WTC11 (cell line): Measurements from ENCODE around the gene TOM1L2. TPM values are rescaled to one million over a fixed set of nuclear protein-coding genes. Genes with fewer than 3 reads are reported as not detected.

Experiments
- ATAC-seq: fragments of 200-7000 bp; cut with Tn5 transposase; 2 replicates; pipeline ENCODE4 v1.10.0; 2021; ENCODE audit warnings: mild to moderate bottlenecking, moderate library complexity
- CTCF ChIA-PET: fragments of 300-600 bp; sonication (Branson Sonifier 250); formaldehyde crosslinking; loops from one replicate; lab custom pipeline; 2021; ENCODE audit warnings: antibody characterized with exemption; lab: Charles Lee
- POLR2A ChIA-PET: fragments of 350-600 bp; sonication (Branson Sonifier 250); formaldehyde crosslinking; loops from one replicate; lab custom pipeline; 2021; ENCODE audit warnings: antibody characterized with exemption; lab: Charles Lee
- DNase-seq: peaks from one replicate; pipeline ENCODE4 v3.0.0; 2021; ENCODE audit warnings: low spot score
- H3K27ac Mint-ChIP-seq: 2 replicates; pipeline ENCODE4 v1.8.0; 2021; ENCODE audit warnings: mixed read lengths
- H3K27me3 Mint-ChIP-seq: 2 replicates; pipeline ENCODE4 v1.8.0; 2021; ENCODE audit warnings: low read depth, mild to moderate bottlenecking, moderate library complexity, mixed read lengths
- H3K36me3 Mint-ChIP-seq: 2 replicates; pipeline ENCODE4 v1.8.0; 2021; ENCODE audit warnings: mixed read lengths
- H3K4me1 Mint-ChIP-seq: 2 replicates; pipeline ENCODE4 v1.8.0; 2022; ENCODE audit warnings: mixed read lengths
- H3K4me3 Mint-ChIP-seq: 2 replicates; pipeline ENCODE4 v1.8.0; 2021; ENCODE audit warnings: mild to moderate bottlenecking, moderate library complexity, mixed read lengths
- H3K9me3 Mint-ChIP-seq: 2 replicates; pipeline ENCODE4 v1.8.0; 2021; ENCODE audit warnings: mixed read lengths
- CREB1 ChIP-seq: sonication (generic); formaldehyde crosslinking; IDR thresholded peaks from 2 replicates; pipeline ENCODE4 v1.8.0; 2023; ENCODE audit warnings: mild to moderate bottlenecking, missing genetic modification reagents
- E2F5 ChIP-seq: sonication (generic); formaldehyde crosslinking; IDR thresholded peaks from 2 replicates; pipeline ENCODE4 v1.8.1; 2022; ENCODE audit warnings: mild to moderate bottlenecking, moderate library complexity, missing genetic modification reagents
- EMX1 ChIP-seq: fragments of 250-450 bp; sonication (Bioruptor Pico); IDR thresholded peaks from 2 replicates; pipeline ENCODE4 v1.8.0; 2021; ENCODE audit warnings: mild to moderate bottlenecking
- HMGA2 ChIP-seq: fragments of 250-450 bp; sonication (Bioruptor Pico); IDR thresholded peaks from 2 replicates; pipeline ENCODE4 v1.4.0; 2021; ENCODE audit warnings: mild to moderate bottlenecking, moderate library complexity
- HMGXB4 ChIP-seq: sonication (generic); formaldehyde crosslinking; IDR thresholded peaks from 2 replicates; pipeline ENCODE4 v1.8.1; 2023; ENCODE audit warnings: mild to moderate bottlenecking, moderate library complexity, missing genetic modification reagents
- IRF2 ChIP-seq: sonication (generic); formaldehyde crosslinking; IDR thresholded peaks from 2 replicates; pipeline ENCODE4 v1.8.0; 2022; ENCODE audit warnings: low read depth, missing genetic modification reagents, borderline replicate concordance
- JUN ChIP-seq: sonication (generic); formaldehyde crosslinking; IDR thresholded peaks from 2 replicates; pipeline ENCODE4 v1.8.0; 2023; ENCODE audit warnings: mild to moderate bottlenecking, missing genetic modification reagents
- NR1H2 ChIP-seq: sonication (generic); formaldehyde crosslinking; IDR thresholded peaks from 2 replicates; pipeline ENCODE4 v1.9.0; 2021; ENCODE audit warnings: mild to moderate bottlenecking, moderate library complexity, missing genetic modification reagents
- NR2C2 ChIP-seq: sonication (generic); formaldehyde crosslinking; IDR thresholded peaks from 2 replicates; pipeline ENCODE4 v1.8.0; 2022; ENCODE audit warnings: mild to moderate bottlenecking, missing genetic modification reagents
- OVOL2 ChIP-seq: fragments of 250-450 bp; sonication (Bioruptor Pico); IDR thresholded peaks from 2 replicates; pipeline ENCODE4 v1.9.0; 2021; ENCODE audit warnings: mild to moderate bottlenecking, borderline replicate concordance
- RORB ChIP-seq: fragments of 250-450 bp; sonication (Bioruptor Pico); IDR thresholded peaks from 2 replicates; pipeline ENCODE4 v1.9.0; 2021; ENCODE audit warnings: mild to moderate bottlenecking
- SMAD3 ChIP-seq: sonication (generic); formaldehyde crosslinking; IDR thresholded peaks from 2 replicates; pipeline ENCODE4 v1.8.0; 2022; ENCODE audit warnings: missing genetic modification reagents, mild to moderate bottlenecking, borderline replicate concordance
- ZNF232 ChIP-seq: sonication (generic); formaldehyde crosslinking; IDR thresholded peaks from 2 replicates; pipeline ENCODE4 v1.8.0; 2022; ENCODE audit warnings: mild to moderate bottlenecking, missing genetic modification reagents
- ZNF263 ChIP-seq: sonication (generic); formaldehyde crosslinking; IDR thresholded peaks from 2 replicates; pipeline ENCODE4 v1.8.1; 2022; ENCODE audit warnings: low read depth, mild to moderate bottlenecking, moderate library complexity, missing genetic modification reagents
- ZNF317 ChIP-seq: sonication (generic); formaldehyde crosslinking; IDR thresholded peaks from 2 replicates; pipeline ENCODE4 v1.8.1; 2023; ENCODE audit warnings: low read depth, mild to moderate bottlenecking, moderate library complexity, missing genetic modification reagents, borderline replicate concordance
- total RNA-seq: library from RNA; stranded (reverse); gene quantifications from 3 replicates; pipeline ENCODE4 v1.2.3, GENCODE V29; 2021
- TF ChIP-seq, protein P1 (sequence below): sonication (generic); formaldehyde crosslinking; IDR thresholded peaks from 2 replicates; pipeline ENCODE4 v1.8.1; 2023; ENCODE audit warnings: mild to moderate bottlenecking, missing genetic modification reagents, borderline replicate concordance
- TF ChIP-seq, protein P2 (sequence below): sonication (generic); formaldehyde crosslinking; IDR thresholded peaks from 2 replicates; pipeline ENCODE4 v1.8.1; 2023; ENCODE audit warnings: mild to moderate bottlenecking, missing genetic modification reagents, moderate library complexity
- TF ChIP-seq, protein P3 (sequence below): sonication (generic); formaldehyde crosslinking; IDR thresholded peaks from 2 replicates; pipeline ENCODE4 v1.8.0; 2022; ENCODE audit warnings: mild to moderate bottlenecking, missing genetic modification reagents
- TF ChIP-seq, protein P4 (sequence below): sonication (generic); formaldehyde crosslinking; IDR thresholded peaks from 2 replicates; pipeline ENCODE4 v1.8.1; 2023; ENCODE audit warnings: mild to moderate bottlenecking, missing genetic modification reagents

Gene TOM1L2
- total RNA-seq, 1 experiment from 2014 or later, result 6.4 TPM

GRCh38 chr17:17874478-17874877 lies 97.7 kb downstream of the TOM1L2 start (continued):
- TF ChIP-seq, protein P1, sequence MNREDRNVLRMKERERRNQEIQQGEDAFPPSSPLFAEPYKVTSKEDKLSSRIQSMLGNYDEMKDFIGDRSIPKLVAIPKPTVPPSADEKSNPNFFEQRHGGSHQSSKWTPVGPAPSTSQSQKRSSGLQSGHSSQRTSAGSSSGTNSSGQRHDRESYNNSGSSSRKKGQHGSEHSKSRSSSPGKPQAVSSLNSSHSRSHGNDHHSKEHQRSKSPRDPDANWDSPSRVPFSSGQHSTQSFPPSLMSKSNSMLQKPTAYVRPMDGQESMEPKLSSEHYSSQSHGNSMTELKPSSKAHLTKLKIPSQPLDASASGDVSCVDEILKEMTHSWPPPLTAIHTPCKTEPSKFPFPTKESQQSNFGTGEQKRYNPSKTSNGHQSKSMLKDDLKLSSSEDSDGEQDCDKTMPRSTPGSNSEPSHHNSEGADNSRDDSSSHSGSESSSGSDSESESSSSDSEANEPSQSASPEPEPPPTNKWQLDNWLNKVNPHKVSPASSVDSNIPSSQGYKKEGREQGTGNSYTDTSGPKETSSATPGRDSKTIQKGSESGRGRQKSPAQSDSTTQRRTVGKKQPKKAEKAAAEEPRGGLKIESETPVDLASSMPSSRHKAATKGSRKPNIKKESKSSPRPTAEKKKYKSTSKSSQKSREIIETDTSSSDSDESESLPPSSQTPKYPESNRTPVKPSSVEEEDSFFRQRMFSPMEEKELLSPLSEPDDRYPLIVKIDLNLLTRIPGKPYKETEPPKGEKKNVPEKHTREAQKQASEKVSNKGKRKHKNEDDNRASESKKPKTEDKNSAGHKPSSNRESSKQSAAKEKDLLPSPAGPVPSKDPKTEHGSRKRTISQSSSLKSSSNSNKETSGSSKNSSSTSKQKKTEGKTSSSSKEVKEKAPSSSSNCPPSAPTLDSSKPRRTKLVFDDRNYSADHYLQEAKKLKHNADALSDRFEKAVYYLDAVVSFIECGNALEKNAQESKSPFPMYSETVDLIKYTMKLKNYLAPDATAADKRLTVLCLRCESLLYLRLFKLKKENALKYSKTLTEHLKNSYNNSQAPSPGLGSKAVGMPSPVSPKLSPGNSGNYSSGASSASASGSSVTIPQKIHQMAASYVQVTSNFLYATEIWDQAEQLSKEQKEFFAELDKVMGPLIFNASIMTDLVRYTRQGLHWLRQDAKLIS (CRISPR knock-in tag), result no peak
- TF ChIP-seq HMGXB4, result no peak
- TF ChIP-seq, protein P2, sequence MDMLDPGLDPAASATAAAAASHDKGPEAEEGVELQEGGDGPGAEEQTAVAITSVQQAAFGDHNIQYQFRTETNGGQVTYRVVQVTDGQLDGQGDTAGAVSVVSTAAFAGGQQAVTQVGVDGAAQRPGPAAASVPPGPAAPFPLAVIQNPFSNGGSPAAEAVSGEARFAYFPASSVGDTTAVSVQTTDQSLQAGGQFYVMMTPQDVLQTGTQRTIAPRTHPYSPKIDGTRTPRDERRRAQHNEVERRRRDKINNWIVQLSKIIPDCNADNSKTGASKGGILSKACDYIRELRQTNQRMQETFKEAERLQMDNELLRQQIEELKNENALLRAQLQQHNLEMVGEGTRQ (CRISPR knock-in tag), result no peak
- TF ChIP-seq, all 79 proteins: peak for 0

- peaks cover 2% of the 10 kb centered on the region; the same call in 1 of the 2 replicates for H3K27me3 Mint-ChIP-seq
- no peaks in the 10 kb centered on the region for H3K9me3 Mint-ChIP-seq
- CTCF ChIA-PET, result interaction anchor here (1.7 kb wide), 1 partner anchor 15 kb away, joined by 6 read pairs; no protein-coding TSS in a partner anchor
- peaks cover 48% of the 10 kb centered on the region for H3K4me1 Mint-ChIP-seq
- no peak for DNase-seq
- TF ChIP-seq EMX1 (CRISPR knock-in tag) (no peak), SMAD3 (CRISPR knock-in tag) (no peak), OVOL2 (no peak)
- TF ChIP-seq, protein P3, sequence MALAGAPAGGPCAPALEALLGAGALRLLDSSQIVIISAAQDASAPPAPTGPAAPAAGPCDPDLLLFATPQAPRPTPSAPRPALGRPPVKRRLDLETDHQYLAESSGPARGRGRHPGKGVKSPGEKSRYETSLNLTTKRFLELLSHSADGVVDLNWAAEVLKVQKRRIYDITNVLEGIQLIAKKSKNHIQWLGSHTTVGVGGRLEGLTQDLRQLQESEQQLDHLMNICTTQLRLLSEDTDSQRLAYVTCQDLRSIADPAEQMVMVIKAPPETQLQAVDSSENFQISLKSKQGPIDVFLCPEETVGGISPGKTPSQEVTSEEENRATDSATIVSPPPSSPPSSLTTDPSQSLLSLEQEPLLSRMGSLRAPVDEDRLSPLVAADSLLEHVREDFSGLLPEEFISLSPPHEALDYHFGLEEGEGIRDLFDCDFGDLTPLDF (CRISPR knock-in tag), result no peak
- TF ChIP-seq, protein P2 (CRISPR knock-in tag), result no peak
- POLR2A ChIA-PET, result no interaction called here
- H3K4me3 Mint-ChIP-seq, result no peak overlapping the region
- no peaks in the 10 kb centered on the region for H3K36me3 Mint-ChIP-seq
- H3K27ac Mint-ChIP-seq, result no peak overlapping the region
- ATAC-seq, result no peak
Measured at GRCh38 chr17:17873450-17873991, 98.7 kb downstream of the TOM1L2 start.

DNA sequence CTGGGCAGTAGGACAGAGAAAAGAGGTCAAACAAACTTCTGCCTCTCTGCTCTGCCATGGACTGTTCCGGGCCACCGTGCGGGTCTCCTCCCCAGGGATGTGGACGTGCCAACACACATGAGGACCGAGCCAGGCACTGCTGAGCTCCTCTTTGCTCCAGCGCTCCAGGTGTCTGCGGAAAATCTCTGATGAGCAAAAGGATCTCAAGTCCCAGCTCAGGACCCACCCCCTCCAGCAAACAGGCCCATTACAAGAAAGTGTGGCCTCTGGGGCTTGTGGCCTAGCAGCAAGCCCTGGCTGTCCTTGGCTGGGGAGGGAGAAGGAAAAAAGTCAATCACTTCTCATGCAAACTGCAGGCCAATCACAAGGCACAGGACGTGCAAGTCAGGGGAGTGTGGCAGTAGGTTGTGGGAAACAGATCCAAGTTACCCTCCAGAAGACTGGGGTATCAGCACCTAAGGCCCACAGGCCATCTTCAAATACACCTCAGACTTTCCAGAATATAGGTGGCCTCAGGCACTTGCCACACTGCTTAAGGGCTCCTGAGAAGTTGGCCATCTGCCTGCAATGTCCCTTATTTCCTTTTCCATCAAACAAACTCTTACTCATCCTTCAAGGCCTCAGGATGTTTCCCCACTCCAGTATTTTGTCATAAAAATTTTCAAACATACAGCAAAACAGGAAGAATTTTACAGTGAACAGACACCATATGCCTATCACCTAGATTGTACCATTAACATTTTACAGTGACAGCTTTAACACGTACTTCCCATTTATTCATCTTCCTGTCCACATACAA lies 99.5 kb downstream of the TOM1L2 start:
- H3K27me3 Mint-ChIP-seq, result peaks cover 7% of the 10 kb centered on the region
- POLR2A ChIA-PET, result no interaction called here
- H3K4me1 Mint-ChIP-seq, result peaks cover 49% of the 10 kb centered on the region

More for the DNA sequence above, 99.5 kb downstream of the TOM1L2 start:
- no peak overlapping the region for H3K27ac Mint-ChIP-seq
- CTCF ChIA-PET, result interaction anchor here (1.2 to 1.7 kb wide), 3 partner anchors 11 to 46 kb away, joined by 3 to 6 read pairs (median 4); no protein-coding TSS in a partner anchor
- no peaks in the 10 kb centered on the region for H3K9me3 Mint-ChIP-seq
- no peaks in the 10 kb centered on the region for H3K36me3 Mint-ChIP-seq
- no peak for TF ChIP-seq SMAD3 (CRISPR knock-in tag)
- no peak for TF ChIP-seq RORB (CRISPR knock-in tag)
- no peak for TF ChIP-seq ZNF232 (CRISPR knock-in tag)
- TF ChIP-seq JUN (CRISPR knock-in tag), result no peak
- TF ChIP-seq EMX1 (CRISPR knock-in tag), result no peak
- TF ChIP-seq ZNF263 (CRISPR knock-in tag), result no peak
- no peak for TF ChIP-seq HMGA2
- TF ChIP-seq ZNF317 (CRISPR knock-in tag), result no peak
- no peak for TF ChIP-seq E2F5 (CRISPR knock-in tag)
- TF ChIP-seq, protein P4, sequence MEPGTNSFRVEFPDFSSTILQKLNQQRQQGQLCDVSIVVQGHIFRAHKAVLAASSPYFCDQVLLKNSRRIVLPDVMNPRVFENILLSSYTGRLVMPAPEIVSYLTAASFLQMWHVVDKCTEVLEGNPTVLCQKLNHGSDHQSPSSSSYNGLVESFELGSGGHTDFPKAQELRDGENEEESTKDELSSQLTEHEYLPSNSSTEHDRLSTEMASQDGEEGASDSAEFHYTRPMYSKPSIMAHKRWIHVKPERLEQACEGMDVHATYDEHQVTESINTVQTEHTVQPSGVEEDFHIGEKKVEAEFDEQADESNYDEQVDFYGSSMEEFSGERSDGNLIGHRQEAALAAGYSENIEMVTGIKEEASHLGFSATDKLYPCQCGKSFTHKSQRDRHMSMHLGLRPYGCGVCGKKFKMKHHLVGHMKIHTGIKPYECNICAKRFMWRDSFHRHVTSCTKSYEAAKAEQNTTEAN, result no peak
- TF ChIP-seq NR1H2 (CRISPR knock-in tag), result no peak
- no peak for TF ChIP-seq IRF2 (CRISPR knock-in tag)
- no peak for TF ChIP-seq NR2C2 (CRISPR knock-in tag)
- TF ChIP-seq CREB1 (CRISPR knock-in tag), result no peak
- H3K4me3 Mint-ChIP-seq, result no peak overlapping the region
- DNase-seq (no peak), ATAC-seq (no peak)
